Stimulated activated CD4-positive, alpha-beta T cell treated with anti-CD3 and anti-CD28 coated beads, Interleukin-15, amount 100 ng/mL, for 1 hour (primary cell): ENCODE results near the gene SCUBE1.

Experiments used
- DNase-seq, 2 donors: peaks; one replicate each; pipeline ENCODE4 v3.0.0-alpha.2; 2020; ENCODE audit warnings: low read depth in 1 of 2, low spot score in 1 of 2

The SCUBE1 gene

GRCh38 chr22:43162412-43163150 is 180.6 kb downstream of the SCUBE1 start:
- no peak for DNase-seq

GRCh38 chr22:43160497-43161126 is 182.6 kb downstream of the SCUBE1 start:
- no peak for DNase-seq

GRCh38 chr22:43159484-43160178 is 183.5 kb downstream of the SCUBE1 start:
- DNase-seq, result no peak

GRCh38 chr22:43158778-43159483 is 184.2 kb downstream of the SCUBE1 start:
- no peak for DNase-seq

GRCh38 chr22:43157874-43158546 is 185.2 kb downstream of the SCUBE1 start:
- no peak for DNase-seq

- no peak for DNase-seq
Measured at GRCh38 chr22:43156413-43156812, 186.8 kb downstream of the SCUBE1 start.

GRCh38 chr22:43155789-43156188 is 187.4 kb downstream of the SCUBE1 start:
- DNase-seq, result no peak

- DNase-seq, result no peak
Measured at GRCh38 chr22:43154887-43155536, 188.2 kb downstream of the SCUBE1 start.

- no peak for DNase-seq
Measured at GRCh38 chr22:43153899-43154298, 189.3 kb downstream of the SCUBE1 start.

- DNase-seq, result peak; percentile 38
Measured at GRCh38 chr22:43152357-43153071, 190.7 kb downstream of the SCUBE1 start.

GRCh38 chr22:43152003-43152356 is 191.2 kb downstream of the SCUBE1 start:
- no peak for DNase-seq

GRCh38 chr22:43151251-43152002 is 191.7 kb downstream of the SCUBE1 start, which contains the start of gene TSPO:
Gene TSPO, plus strand, starts transcription at chr22:43151559. Its CDS starts 7,680 bp downstream, at chr22:43159239.
- peak; percentile 31 to 58 for DNase-seq

GRCh38 chr22:43150731-43151206 is 192.4 kb downstream of the SCUBE1 start:
- no peak for DNase-seq

- DNase-seq, result no peak
Measured at GRCh38 chr22:43148581-43148980, 194.6 kb downstream of the SCUBE1 start.

- no peak for DNase-seq
Measured at GRCh38 chr22:43147821-43148220, 195.4 kb downstream of the SCUBE1 start.
